ENCODE measurements around the gene ANKRD13A.
"Not testable (repeated sequence)": the region's sequence is repeated elsewhere in the genome, so short reads cannot be mapped to it uniquely, and the experiment has no call there.

Gene ANKRD13A

GRCh38 chr12:110006115-110006514 is 6.9 kb downstream of the ANKRD13A start:
- POLR2A ChIA-PET, result no interaction called here
- DNase-seq (ENCODE audit: extremely low spot score), result no peak
- no peak for TF ChIP-seq FOXK2 (IDR thresholded peaks at IDR 0.05)
- no peak for TF ChIP-seq SP1 (IDR thresholded peaks at IDR 0.05)
- no peak for TF ChIP-seq HDGF (IDR thresholded peaks at IDR 0.05; ENCODE audit: borderline replicate concordance)
- TF ChIP-seq PKNOX1 (IDR thresholded peaks at IDR 0.05), result no peak
- TF ChIP-seq TARDBP (IDR thresholded peaks at IDR 0.05), result no peak
- no peak for TF ChIP-seq ZNF384 (IDR thresholded peaks at IDR 0.05)
- CTCF ChIA-PET, result no interaction called here

GRCh38 chr12:110007881-110008280 is 8.7 kb downstream of the ANKRD13A start:
- ChIA-PET CTCF (no interaction called here), POLR2A (no interaction called here)
- no peak for TF ChIP-seq ARNT (IDR thresholded peaks at IDR 0.05)
- TF ChIP-seq FOXM1 (IDR thresholded peaks at IDR 0.05; ENCODE audit: borderline replicate concordance), result no peak
- no peak for TF ChIP-seq L3MBTL2 (conservative IDR thresholded peaks at IDR 0.05)
- TF ChIP-seq ZNF384 (IDR thresholded peaks at IDR 0.05), result no peak
- no peak for TF ChIP-seq BHLHE40 (IDR thresholded peaks at IDR 0.05; ENCODE audit: borderline replicate concordance)
- no peak for TF ChIP-seq HDGF (IDR thresholded peaks at IDR 0.05; ENCODE audit: borderline replicate concordance)
- no peak for TF ChIP-seq SP1 (IDR thresholded peaks at IDR 0.05)
- TF ChIP-seq CTBP1 (IDR thresholded peaks at IDR 0.05; ENCODE audit: borderline replicate concordance), result no peak
- no peak for TF ChIP-seq FOXA1 (IDR thresholded peaks at IDR 0.05)
- TF ChIP-seq TARDBP (IDR thresholded peaks at IDR 0.05), result no peak
- TF ChIP-seq LEF1 (IDR thresholded peaks at IDR 0.05; ENCODE audit: borderline replicate concordance), result no peak
- TF ChIP-seq SUZ12 (IDR thresholded peaks at IDR 0.05), result no peak
- no peak for DNase-seq (ENCODE audit: extremely low spot score)

GRCh38 chr12:110008681-110009398 is 9.6 kb downstream of the ANKRD13A start:
- CTCF ChIA-PET; DNase-seq (ENCODE audit: extremely low spot score); POLR2A ChIA-PET: not testable (repeated sequence)

- TF ChIP-seq ZNF384 (IDR thresholded peaks at IDR 0.05) (no peak), SP1 (IDR thresholded peaks at IDR 0.05) (no peak), L3MBTL2 (conservative IDR thresholded peaks at IDR 0.05) (no peak), FOXA1 (IDR thresholded peaks at IDR 0.05) (no peak), PKNOX1 (IDR thresholded peaks at IDR 0.05) (no peak), FOXM1 (IDR thresholded peaks at IDR 0.05; ENCODE audit: borderline replicate concordance) (no peak), NFRKB (IDR thresholded peaks at IDR 0.05) (no peak), ELF4 (IDR thresholded peaks at IDR 0.05) (no peak), BHLHE40 (IDR thresholded peaks at IDR 0.05; ENCODE audit: borderline replicate concordance) (no peak), ARNT (IDR thresholded peaks at IDR 0.05) (no peak), CTBP1 (IDR thresholded peaks at IDR 0.05; ENCODE audit: borderline replicate concordance) (no peak), TARDBP (IDR thresholded peaks at IDR 0.05) (no peak), SUZ12 (IDR thresholded peaks at IDR 0.05) (no peak), LEF1 (IDR thresholded peaks at IDR 0.05; ENCODE audit: borderline replicate concordance) (no peak)
- DNase-seq (ENCODE audit: extremely low spot score), result no peak
- CTCF ChIA-PET, result no interaction called here
- POLR2A ChIA-PET, result interaction anchor here (1.3 kb wide), 1 partner anchor 12 kb away, joined by 3 read pairs; the partner anchor contains the start of gene ANKRD13A
Observed at GRCh38 chr12:110010853-110011723, 11.9 kb downstream of the ANKRD13A start.

- TF ChIP-seq SUZ12 (IDR thresholded peaks at IDR 0.05) (no peak), NFRKB (IDR thresholded peaks at IDR 0.05) (no peak)
- ChIA-PET POLR2A (no interaction called here), CTCF (no interaction called here)
- DNase-seq (ENCODE audit: extremely low spot score), result no peak
Observed at GRCh38 chr12:110012137-110012536, 12.9 kb downstream of the ANKRD13A start.

GRCh38 chr12:110012659-110013058 is 13.4 kb downstream of the ANKRD13A start:
- DNase-seq (ENCODE audit: extremely low spot score), result no peak
- ChIA-PET CTCF (no interaction called here), POLR2A (interaction anchor here (1.5 kb wide), 1 partner anchor 14 kb away, joined by 3 read pairs; no protein-coding TSS in a partner anchor)
- TF ChIP-seq ZNF384 (IDR thresholded peaks at IDR 0.05), result no peak

GRCh38 chr12:110015132-110015531 is 15.9 kb downstream of the ANKRD13A start:
- ChIA-PET POLR2A (no interaction called here), CTCF (no interaction called here)
- DNase-seq (ENCODE audit: extremely low spot score), result no peak
- TF ChIP-seq NFRKB (IDR thresholded peaks at IDR 0.05) (no peak), HDGF (IDR thresholded peaks at IDR 0.05; ENCODE audit: borderline replicate concordance) (no peak), ELF4 (IDR thresholded peaks at IDR 0.05) (no peak), CTBP1 (IDR thresholded peaks at IDR 0.05; ENCODE audit: borderline replicate concordance) (no peak), PKNOX1 (IDR thresholded peaks at IDR 0.05) (no peak), SUZ12 (IDR thresholded peaks at IDR 0.05) (no peak), ARNT (IDR thresholded peaks at IDR 0.05) (no peak), LEF1 (IDR thresholded peaks at IDR 0.05; ENCODE audit: borderline replicate concordance) (no peak), TARDBP (IDR thresholded peaks at IDR 0.05) (no peak), FOXK2 (IDR thresholded peaks at IDR 0.05) (no peak), FOXM1 (IDR thresholded peaks at IDR 0.05; ENCODE audit: borderline replicate concordance) (no peak), L3MBTL2 (conservative IDR thresholded peaks at IDR 0.05) (no peak), FOXA1 (IDR thresholded peaks at IDR 0.05) (no peak), SP1 (IDR thresholded peaks at IDR 0.05) (no peak), ZNF384 (IDR thresholded peaks at IDR 0.05) (no peak), BHLHE40 (IDR thresholded peaks at IDR 0.05; ENCODE audit: borderline replicate concordance) (no peak)

Measured in HEK293T (cell line).